Endothelial cell of umbilical vein (primary cell): ENCODE data around the gene TXNDC8. TPM values are rescaled to one million over a fixed set of nuclear protein-coding genes. Genes with fewer than 3 reads are reported as not detected.

ENCODE experiments used
- BruUV-seq: library from RNA; stranded (reverse); fragments of 400-500 nt; replicated peaks from 2 replicates; lab custom pipeline; 2021; lab: Mats Ljungman, UMichigan
- CTCF ChIA-PET: fragments of 300-600, 350-600 bp; sonication (Branson Sonifier 250); formaldehyde crosslinking; loops from one replicate; lab custom pipeline; 2021; ENCODE audit warnings: antibody characterized with exemption, inconsistent platforms; lab: Charles Lee
- POLR2A ChIA-PET: fragments of 300-600, 350-600 bp; sonication (Branson Sonifier 250); formaldehyde crosslinking; loops from one replicate; lab custom pipeline; 2021; ENCODE audit warnings: antibody characterized with exemption, inconsistent platforms; lab: Charles Lee
- DNase-seq: peaks from one replicate; pipeline ENCODE4 v3.0.0-alpha.2; 2011; ENCODE audit warnings: low read depth, low spot score
- FAIRE-seq: peaks from 2 replicates; lab custom pipeline; 2011; peaks lifted over from hg19 to GRCh38; lab: Jason Lieb, UNC
- H2AFZ ChIP-seq: 2 replicates; pipeline ENCODE4 v1.6.0; 2012; ENCODE audit warnings: low read depth, low read length, control low read depth, inconsistent platforms
- H3K27ac ChIP-seq: 2 replicates; pipeline ENCODE4 v1.5.1; 2011; ENCODE audit warnings: low read depth, mild to moderate bottlenecking, control low read depth, low read length, moderate library complexity; ENCODE audit not compliant: insufficient read depth
- H3K27me3 ChIP-seq, 2 experiments: 2 replicates each; pipeline versions ENCODE4 v1.6.0 to v1.6.1; 2011; ENCODE audit warnings: low read length in 2 of 2, mixed read lengths in 1 of 2; ENCODE audit not compliant: control insufficient read depth in 2 of 2, insufficient read depth in 2 of 2
- H3K36me3 ChIP-seq, 2 experiments: 2 replicates in 1 of 2; 3 replicates in 1 of 2; pipeline ENCODE4 v1.5.1; 2011; ENCODE audit warnings: low read length in 2 of 2, mild to moderate bottlenecking in 1 of 2, moderate library complexity in 1 of 2; ENCODE audit not compliant: control insufficient read depth in 2 of 2, insufficient read depth in 2 of 2; ENCODE audit errors: extremely low read depth in 1 of 2
- H3K4me1 ChIP-seq: 3 replicates; pipeline ENCODE4 v1.5.1; 2011; ENCODE audit warnings: mild to moderate bottlenecking, low read length; ENCODE audit not compliant: control insufficient read depth, insufficient read depth; ENCODE audit errors: extremely low read depth
- H3K4me2 ChIP-seq: 2 replicates; pipeline ENCODE4 v1.6.1; 2011; ENCODE audit warnings: low read length, control low read depth, mixed read lengths; ENCODE audit not compliant: insufficient read depth
- H3K4me3 ChIP-seq, 3 experiments: fragments of 200-600 bp in 1 of 3; sonication (generic), shearing (Covaris generic) in 1 of 3; replicated peaks in 1 of 3; 2 replicates each; pipeline ENCODE4 v1.5.1; 2011 to 2016; ENCODE audit warnings: control low read depth in 3 of 3, low read length in 3 of 3, mild to moderate bottlenecking in 2 of 3, inconsistent platforms in 1 of 3, low read depth in 1 of 3, moderate library complexity in 1 of 3; ENCODE audit not compliant: insufficient read depth in 1 of 3
- H3K79me2 ChIP-seq: 2 replicates; pipeline ENCODE4 v1.6.0; 2012; ENCODE audit warnings: low read length, inconsistent platforms; ENCODE audit not compliant: control insufficient read depth, insufficient read depth
- H3K9ac ChIP-seq: replicated peaks from 2 replicates; pipeline ENCODE3; 2011; ENCODE audit warnings: low read length, control low read depth; ENCODE audit not compliant: insufficient read depth; ENCODE audit errors: extremely low read depth
- H3K9me1 ChIP-seq: replicated peaks from 3 replicates; pipeline ENCODE4 v1.6.0; 2011; ENCODE audit warnings: mild to moderate bottlenecking, low read length; ENCODE audit not compliant: control insufficient read depth, insufficient read depth; ENCODE audit errors: extremely low read depth
- H3K9me3 ChIP-seq: replicated peaks from 2 replicates; pipeline ENCODE4 v1.5.1; 2012; ENCODE audit warnings: low read length, inconsistent platforms; ENCODE audit not compliant: control insufficient read depth, insufficient read depth
- H4K20me1 ChIP-seq: replicated peaks from 2 replicates; pipeline ENCODE3; 2011; ENCODE audit warnings: mild to moderate bottlenecking, low read length; ENCODE audit not compliant: control insufficient read depth, insufficient read depth; ENCODE audit errors: extremely low read depth
- EZH2 ChIP-seq: IDR thresholded peaks from 2 replicates; pipeline ENCODE4 v1.6.1; 2012; ENCODE audit warnings: borderline replicate concordance, low read depth, mild to moderate bottlenecking, moderate library complexity, low read length, inconsistent platforms; ENCODE audit not compliant: severe bottlenecking
- FOS ChIP-seq: IDR thresholded peaks from 2 replicates; pipeline ENCODE4 v1.6.1; 2011; ENCODE audit warnings: mild to moderate bottlenecking, low read length, moderate library complexity, borderline replicate concordance; ENCODE audit not compliant: insufficient read depth
- GATA2 ChIP-seq: IDR thresholded peaks from 2 replicates; pipeline ENCODE4 v1.7.0; 2011; ENCODE audit warnings: low read depth, mild to moderate bottlenecking, moderate library complexity, mixed read lengths, low read length; ENCODE audit not compliant: insufficient read length, insufficient read depth
- JUN ChIP-seq: IDR thresholded peaks from 2 replicates; pipeline ENCODE4 v1.6.1; 2011; ENCODE audit warnings: borderline replicate concordance, low read depth; ENCODE audit not compliant: insufficient read length, insufficient read depth
- MYC ChIP-seq: IDR thresholded peaks from one replicate; pipeline ENCODE4 v1.6.1; 2011; ENCODE audit warnings: mild to moderate bottlenecking, low read depth, low read length
- POLR2A ChIP-seq: IDR thresholded peaks from 2 replicates; pipeline ENCODE4 v1.6.1; 2012; ENCODE audit warnings: low read depth, mild to moderate bottlenecking, control low read depth, low read length
- POLR2AphosphoS5 ChIP-seq: IDR thresholded peaks from 2 replicates; pipeline ENCODE4 v1.6.1; 2012; ENCODE audit warnings: low read depth, mild to moderate bottlenecking, control low read depth, low read length, moderate library complexity; ENCODE audit not compliant: insufficient read depth
- dilution Hi-C: fragments of 300-500 bp; cut with MboI; formaldehyde crosslinking; loops from one replicate; pipeline ENCODE4 v1.15.0; 2019; ENCODE audit warnings: low sequenced_read_pairs; ENCODE audit not compliant: extremely low pct_ligation_motif_present
- intact Hi-C: fragments of 100-400 bp; cut with micrococcal nuclease; formaldehyde crosslinking; loops from one replicate; pipeline ENCODE4 v1.10.0; 2022
- polyA plus RNA-seq, 4 experiments: library from polyadenylated mRNA; depleted of rRNA in 3 of 4; stranded (reverse) in 3 of 4; unstranded in 1 of 4; fragments of >200 nt; gene quantifications; 2 replicates each; pipeline versions ENCODE4 v1.2.1 to v1.2.3, GENCODE V29; 2011 to 2012; ENCODE audit warnings: missing spikeins in 1 of 4
- total RNA-seq: library from RNA; stranded (reverse); gene quantifications from 2 replicates; pipeline ENCODE4 v1.2.3, GENCODE V29; 2021
- TF ChIP-seq, protein P1 (sequence below), 2 donors: IDR thresholded peaks; 1 replicate in 1 of 2; 2 replicates in 1 of 2; pipeline ENCODE4 v1.5.1; 2011; ENCODE audit warnings: low read length in 2 of 2, mild to moderate bottlenecking in 2 of 2, moderate library complexity in 2 of 2, control low read depth in 1 of 2, inconsistent platforms in 1 of 2, low read depth in 1 of 2; ENCODE audit not compliant: insufficient read depth in 1 of 2; ENCODE audit errors: extremely low read depth in 1 of 2
- TF ChIP-seq, protein P2 (sequence below): IDR thresholded peaks from 2 replicates; pipeline ENCODE4 v1.6.1; 2011; ENCODE audit not compliant: insufficient read depth, insufficient read length

TXNDC8 gene
- total and polyA plus RNA-seq, 2 donors (not counting 3 experiments of a cell fraction or from before 2014, with no cell fraction given) = not detected

DNA sequence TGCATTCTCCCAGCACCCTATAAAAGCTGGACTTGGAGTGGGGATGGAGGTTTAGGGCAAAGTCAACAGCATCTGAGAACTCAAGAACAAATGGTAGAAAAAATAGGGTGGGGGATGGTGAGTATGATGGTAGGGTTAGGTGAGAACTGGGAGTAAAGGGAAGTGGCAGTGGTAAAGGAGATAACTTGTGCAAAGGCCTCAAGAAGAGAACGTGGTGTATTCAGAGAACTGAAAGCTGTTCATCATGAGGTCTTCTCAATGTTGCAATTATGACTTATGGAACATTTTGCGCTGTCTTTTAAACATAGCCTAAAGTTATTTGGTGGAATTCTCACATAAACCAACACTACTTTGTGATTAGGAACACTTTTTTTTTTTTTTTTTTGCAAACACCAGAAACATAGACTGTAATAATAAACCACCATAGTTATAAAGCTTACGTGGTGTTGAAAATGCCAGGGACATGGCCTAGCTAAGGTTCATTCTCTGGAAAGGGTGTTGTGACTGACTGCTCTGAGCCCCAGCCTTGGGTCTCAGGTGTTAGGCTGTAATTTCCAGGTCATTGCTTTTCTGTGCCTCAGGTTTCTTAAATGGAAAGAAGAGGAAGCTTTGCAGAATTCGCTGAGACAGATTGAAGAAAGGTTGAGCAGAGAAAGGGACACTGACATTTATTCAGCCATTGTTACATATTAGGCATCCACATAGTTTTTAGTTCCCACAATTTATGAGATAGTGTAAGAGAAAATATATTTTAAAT lies 19.2 kb upstream of the TXNDC8 start:
- CTCF ChIA-PET = no interaction called here
- dilution Hi-C loops = no loop called here
- no peaks in the 10 kb centered on the region for H3K4me1 ChIP-seq
- no peak overlapping the region for H3K4me3 ChIP-seq
- no peak for DNase-seq
- no peaks in the 10 kb centered on the region for H4K20me1 ChIP-seq
- TF ChIP-seq POLR2A = no peak
- TF ChIP-seq FOS = no peak
- no peak for TF ChIP-seq POLR2AphosphoS5
- no peak for TF ChIP-seq EZH2
- TF ChIP-seq JUN = no peak
- TF ChIP-seq, protein P1, sequence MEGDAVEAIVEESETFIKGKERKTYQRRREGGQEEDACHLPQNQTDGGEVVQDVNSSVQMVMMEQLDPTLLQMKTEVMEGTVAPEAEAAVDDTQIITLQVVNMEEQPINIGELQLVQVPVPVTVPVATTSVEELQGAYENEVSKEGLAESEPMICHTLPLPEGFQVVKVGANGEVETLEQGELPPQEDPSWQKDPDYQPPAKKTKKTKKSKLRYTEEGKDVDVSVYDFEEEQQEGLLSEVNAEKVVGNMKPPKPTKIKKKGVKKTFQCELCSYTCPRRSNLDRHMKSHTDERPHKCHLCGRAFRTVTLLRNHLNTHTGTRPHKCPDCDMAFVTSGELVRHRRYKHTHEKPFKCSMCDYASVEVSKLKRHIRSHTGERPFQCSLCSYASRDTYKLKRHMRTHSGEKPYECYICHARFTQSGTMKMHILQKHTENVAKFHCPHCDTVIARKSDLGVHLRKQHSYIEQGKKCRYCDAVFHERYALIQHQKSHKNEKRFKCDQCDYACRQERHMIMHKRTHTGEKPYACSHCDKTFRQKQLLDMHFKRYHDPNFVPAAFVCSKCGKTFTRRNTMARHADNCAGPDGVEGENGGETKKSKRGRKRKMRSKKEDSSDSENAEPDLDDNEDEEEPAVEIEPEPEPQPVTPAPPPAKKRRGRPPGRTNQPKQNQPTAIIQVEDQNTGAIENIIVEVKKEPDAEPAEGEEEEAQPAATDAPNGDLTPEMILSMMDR (IDR thresholded peaks at IDR 0.05; ENCODE audit: extremely low read depth in 1 of 2, insufficient read depth in 1 of 2, low read depth in 1 of 2, low read length in 2 of 2) = no peak
- TF ChIP-seq, protein P2, sequence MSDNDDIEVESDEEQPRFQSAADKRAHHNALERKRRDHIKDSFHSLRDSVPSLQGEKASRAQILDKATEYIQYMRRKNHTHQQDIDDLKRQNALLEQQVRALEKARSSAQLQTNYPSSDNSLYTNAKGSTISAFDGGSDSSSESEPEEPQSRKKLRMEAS = no peak
- TF ChIP-seq MYC = no peak
- TF ChIP-seq GATA2 = no peak
- BruUV-seq = no TSS peak
- H3K4me2 ChIP-seq = no peak overlapping the region
- POLR2A ChIA-PET = no interaction called here
- intact Hi-C loops = no loop called here
- H3K9me1 ChIP-seq = no peaks in the 10 kb centered on the region
- no peaks in the 10 kb centered on the region for H3K79me2 ChIP-seq
- no peaks in the 10 kb centered on the region for H3K9me3 ChIP-seq
- H3K9ac ChIP-seq = no peak overlapping the region
- no peak overlapping the region for H2AFZ ChIP-seq
- no peaks in the 10 kb centered on the region for H3K36me3 ChIP-seq
- no peaks in the 10 kb centered on the region for H3K27me3 ChIP-seq
- no peak for FAIRE-seq
- no peak overlapping the region for H3K27ac ChIP-seq
